CD4-positive, alpha-beta T cell (primary cell): ENCODE results near the gene BCL11B. TPM values are rescaled to one million over a fixed set of nuclear protein-coding genes. Genes with fewer than 3 reads are reported as not detected.

Experiments used
- ATAC-seq: fragments of 200-7000 bp; cut with Tn5 transposase; one replicate; pipeline ENCODE4 v1.10.0; 2022; ENCODE audit warnings: mild to moderate bottlenecking; ENCODE audit not compliant: poor library complexity
- CTCF ChIA-PET: fragments of 350-600 bp; sonication (Branson Sonifier 250); formaldehyde crosslinking; loops from one replicate; lab custom pipeline; 2021; ENCODE audit warnings: antibody characterized with exemption, inconsistent platforms; lab: Charles Lee
- POLR2A ChIA-PET: fragments of 350-600 bp; sonication (Branson Sonifier 250); formaldehyde crosslinking; loops from one replicate; lab custom pipeline; 2021; ENCODE audit warnings: antibody characterized with exemption, inconsistent platforms; lab: Charles Lee
- DNase-seq, 14 experiments: peaks; one replicate each; pipeline ENCODE4 v3.0.0-alpha.2; 2013 to 2020; ENCODE audit warnings: mixed read lengths in 2 of 14
- H3K27ac ChIP-seq, 2 donors: one replicate each; pipeline versions ENCODE4 v1.5.1 to v1.7.0; 2013; ENCODE audit warnings: low read length in 2 of 2, low read depth in 1 of 2, mild to moderate bottlenecking in 1 of 2
- H3K27me3 ChIP-seq, 2 experiments: 1 replicate in 1 of 2; 2 replicates in 1 of 2; pipeline versions ENCODE4 v1.6.1 to v1.7.0; 2013; ENCODE audit warnings: low read length in 2 of 2, control low read depth in 1 of 2, mild to moderate bottlenecking in 1 of 2, moderate library complexity in 1 of 2; ENCODE audit not compliant: insufficient read depth in 2 of 2, control insufficient read depth in 1 of 2
- H3K36me3 ChIP-seq: one replicate; pipeline ENCODE4 v1.6.1; 2013; ENCODE audit warnings: low read length, control low read depth; ENCODE audit not compliant: insufficient read depth
- H3K4me1 ChIP-seq: one replicate; pipeline ENCODE4 v1.6.1; 2013; ENCODE audit warnings: low read length, control low read depth; ENCODE audit not compliant: insufficient read depth
- H3K4me3 ChIP-seq: one replicate; pipeline ENCODE4 v1.5.1; 2013; ENCODE audit warnings: mild to moderate bottlenecking, low read length, moderate library complexity
- H3K9me3 ChIP-seq, 2 experiments: 1 replicate in 1 of 2; 2 replicates in 1 of 2; pipeline versions ENCODE4 v1.6.1 to v1.7.0; 2013; ENCODE audit warnings: low read length in 2 of 2, mild to moderate bottlenecking in 2 of 2, control low read depth in 1 of 2, moderate library complexity in 1 of 2; ENCODE audit not compliant: control insufficient read depth in 1 of 2, insufficient read depth in 1 of 2
- H3K27ac Mint-ChIP-seq: one replicate; pipeline ENCODE4 v1.8.0; 2020; ENCODE audit warnings: mixed read lengths
- H3K27me3 Mint-ChIP-seq: one replicate; pipeline ENCODE4 v1.8.0; 2021; ENCODE audit warnings: mixed read lengths
- H3K36me3 Mint-ChIP-seq: one replicate; pipeline ENCODE4 v1.8.0; 2021; ENCODE audit warnings: low read depth, mixed read lengths
- H3K4me1 Mint-ChIP-seq: one replicate; pipeline ENCODE4 v1.8.0; 2021; ENCODE audit warnings: low read depth, mixed read lengths
- H3K4me3 Mint-ChIP-seq: one replicate; pipeline ENCODE4 v1.8.0; 2020; ENCODE audit warnings: mild to moderate bottlenecking, mixed read lengths
- H3K9me3 Mint-ChIP-seq: one replicate; pipeline ENCODE4 v1.8.0; 2020; ENCODE audit warnings: mixed read lengths
- intact Hi-C, 2 experiments: fragments of 100-400 bp; cut with DNase I in 1 of 2; cut with micrococcal nuclease in 1 of 2; formaldehyde crosslinking; loops; one replicate each; pipeline versions ENCODE4 v1.15.1 to v1.9.0; 2023 to 2025; cut with DNase I, micrococcal nuclease
- total RNA-seq, 174 experiments: library from RNA in 2 of 174; stranded (reverse) in 2 of 174; gene quantifications; one replicate each; pipeline ENCODE4 v1.2.3 and lab custom pipeline; 2021 to 2026
- TF ChIP-seq, protein P1 (sequence below): fragments of 200-600 bp; IDR thresholded peaks from one replicate; pipeline ENCODE4 v1.8.0; 2022; ENCODE audit warnings: antibody characterized with exemption, mild to moderate bottlenecking

BCL11B gene
- total RNA-seq, 2 experiments from 2014 or later = 244 to 254 TPM

DNA sequence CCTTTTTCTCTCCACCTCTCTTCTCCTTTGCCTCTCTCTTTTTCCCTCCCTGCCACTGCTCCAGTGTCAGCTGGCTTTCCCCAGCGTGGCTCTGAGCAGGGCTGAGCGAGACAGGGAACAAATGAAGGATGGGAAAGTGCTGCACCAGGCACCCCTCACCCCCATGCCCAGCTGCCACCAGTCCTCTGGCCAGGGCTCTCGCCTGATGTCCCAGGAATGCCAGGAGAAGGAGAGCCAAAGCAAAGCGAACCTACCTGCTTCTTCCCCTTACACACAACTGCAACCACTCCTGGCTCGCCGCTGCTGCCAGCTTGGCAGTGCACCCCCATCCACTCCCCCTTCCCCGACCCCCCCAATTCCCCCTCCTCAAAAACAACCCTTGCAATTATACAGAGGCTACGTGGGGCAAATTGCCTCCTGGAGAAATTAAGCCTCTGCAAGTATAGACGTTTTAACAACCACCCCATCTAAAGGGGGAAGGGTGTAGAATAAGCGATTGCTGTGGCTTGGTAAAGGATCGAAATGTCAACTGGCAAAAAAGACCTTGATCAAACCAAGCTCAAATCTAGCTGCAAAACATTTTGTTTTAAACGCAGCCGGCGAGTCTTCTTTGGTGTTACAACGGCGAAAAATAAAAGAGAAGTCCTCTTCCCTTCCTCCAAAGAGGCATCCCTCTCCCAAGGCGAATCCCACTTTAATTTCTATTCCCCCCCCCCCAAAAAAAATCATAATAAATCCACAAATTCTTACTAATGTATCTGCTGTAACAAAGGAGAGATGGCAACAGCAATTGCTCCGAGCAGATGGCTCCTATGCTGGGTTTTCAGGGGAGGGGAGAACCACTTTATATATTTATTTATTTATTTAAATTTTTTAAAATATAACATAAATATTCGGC, 2.9 kb downstream of the BCL11B start:
- no peaks in the 10 kb centered on the region for H3K27me3 ChIP-seq
- DNase-seq (peak in 5 of 14 experiments; percentile 32 to 53 (median 42)), ATAC-seq (no peak)
- H3K27ac Mint-ChIP-seq = peak overlapping the region; percentile 99
- H3K36me3 ChIP-seq = peaks cover 14% of the 10 kb centered on the region
- H3K27me3 Mint-ChIP-seq = peaks cover 5% of the 10 kb centered on the region
- H3K9me3 Mint-ChIP-seq = no peaks in the 10 kb centered on the region
- intact Hi-C loops = loop anchor here (5.0 to 10.0 kb wide), 6 partner anchors 37 to 1277 kb away; no protein-coding TSS in a partner anchor
- peaks cover 78% of the 10 kb centered on the region for H3K36me3 Mint-ChIP-seq
- no peaks in the 10 kb centered on the region for H3K9me3 ChIP-seq
- H3K4me3 Mint-ChIP-seq = peak overlapping the region; percentile 100
- peaks cover 47% of the 10 kb centered on the region for H3K4me1 ChIP-seq
- peaks cover 51% of the 10 kb centered on the region for H3K4me1 Mint-ChIP-seq
- ChIA-PET CTCF (interaction anchor here (1.0 to 11.0 kb wide), 7 partner anchors 8 to 1290 kb away, joined by 3 to 179 read pairs (median 17); no protein-coding TSS in a partner anchor), POLR2A (interaction anchor here (0.6 to 64.5 kb wide), 21 partner anchors 8 to 1667 kb away, joined by 3 to 4389 read pairs (median 5); no protein-coding TSS in a partner anchor)
- peak overlapping the region; percentile 71 to 73 for H3K27ac ChIP-seq
- TF ChIP-seq, protein P1, sequence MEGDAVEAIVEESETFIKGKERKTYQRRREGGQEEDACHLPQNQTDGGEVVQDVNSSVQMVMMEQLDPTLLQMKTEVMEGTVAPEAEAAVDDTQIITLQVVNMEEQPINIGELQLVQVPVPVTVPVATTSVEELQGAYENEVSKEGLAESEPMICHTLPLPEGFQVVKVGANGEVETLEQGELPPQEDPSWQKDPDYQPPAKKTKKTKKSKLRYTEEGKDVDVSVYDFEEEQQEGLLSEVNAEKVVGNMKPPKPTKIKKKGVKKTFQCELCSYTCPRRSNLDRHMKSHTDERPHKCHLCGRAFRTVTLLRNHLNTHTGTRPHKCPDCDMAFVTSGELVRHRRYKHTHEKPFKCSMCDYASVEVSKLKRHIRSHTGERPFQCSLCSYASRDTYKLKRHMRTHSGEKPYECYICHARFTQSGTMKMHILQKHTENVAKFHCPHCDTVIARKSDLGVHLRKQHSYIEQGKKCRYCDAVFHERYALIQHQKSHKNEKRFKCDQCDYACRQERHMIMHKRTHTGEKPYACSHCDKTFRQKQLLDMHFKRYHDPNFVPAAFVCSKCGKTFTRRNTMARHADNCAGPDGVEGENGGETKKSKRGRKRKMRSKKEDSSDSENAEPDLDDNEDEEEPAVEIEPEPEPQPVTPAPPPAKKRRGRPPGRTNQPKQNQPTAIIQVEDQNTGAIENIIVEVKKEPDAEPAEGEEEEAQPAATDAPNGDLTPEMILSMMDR = no peak
- H3K4me3 ChIP-seq = peak overlapping the region; percentile 97

DNA sequence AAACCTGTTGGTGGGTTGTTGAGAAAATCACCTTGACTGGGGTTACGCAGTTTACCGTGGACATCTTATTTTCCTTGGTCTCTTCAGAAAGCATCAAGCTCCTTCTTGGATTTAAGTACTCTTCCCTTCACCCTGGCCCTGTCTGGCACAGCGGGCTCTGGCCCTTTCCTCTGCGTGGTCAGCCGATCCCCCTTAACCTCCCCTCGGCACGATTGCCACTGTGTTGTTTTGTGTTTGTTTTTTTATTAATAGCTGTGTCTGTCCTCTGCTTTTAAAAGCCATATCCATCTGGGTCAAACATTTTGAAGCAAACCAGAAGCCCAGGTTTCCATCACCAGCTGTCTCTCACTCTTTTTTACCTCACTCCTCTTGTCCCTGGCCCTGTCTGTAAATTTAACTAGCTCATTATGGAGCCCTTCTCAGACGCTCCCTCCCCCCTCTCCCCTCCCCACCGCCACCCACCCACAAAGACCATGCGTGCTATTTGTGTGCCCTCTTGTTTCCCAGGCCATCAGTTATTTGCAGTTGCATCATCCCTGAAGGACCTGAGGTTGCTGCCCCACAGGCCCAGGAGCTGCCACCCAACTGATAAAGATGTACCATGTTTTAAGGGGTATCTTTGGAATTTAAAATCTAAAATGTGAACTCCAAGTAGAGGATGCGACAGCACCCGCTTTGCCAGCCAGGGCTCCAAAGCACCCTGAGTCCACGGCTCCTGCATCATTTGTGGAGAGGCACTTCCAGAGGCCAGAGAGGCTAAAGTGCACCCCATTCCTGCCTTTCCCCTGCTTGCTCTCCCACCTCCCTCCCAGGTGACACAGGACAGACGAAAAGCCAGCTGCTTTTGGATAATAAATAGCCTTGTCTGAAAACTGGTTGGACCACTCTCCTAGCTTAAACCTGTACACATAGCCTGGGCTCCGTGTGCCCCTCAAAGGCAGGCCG, 3.9 kb downstream of the BCL11B start:
- peak overlapping the region; percentile 97 for H3K4me3 ChIP-seq
- peak overlapping the region; percentile 71 to 73 for H3K27ac ChIP-seq
- H3K36me3 Mint-ChIP-seq = peaks cover 85% of the 10 kb centered on the region

More for the DNA sequence above, 3.9 kb downstream of the BCL11B start:
- peaks cover 18% of the 10 kb centered on the region for H3K36me3 ChIP-seq
- ATAC-seq = no peak
- H3K27me3 ChIP-seq = no peaks in the 10 kb centered on the region
- ChIA-PET POLR2A (interaction anchor here (0.6 to 64.5 kb wide), 24 partner anchors 7 to 1666 kb away, joined by 3 to 4389 read pairs (median 5); no protein-coding TSS in a partner anchor), CTCF (interaction anchor here (0.7 to 11.0 kb wide), 12 partner anchors 26 to 1289 kb away, joined by 3 to 179 read pairs (median 16); no protein-coding TSS in a partner anchor)
- Mint-ChIP-seq H3K27me3 (peaks cover 5% of the 10 kb centered on the region), H3K4me3 (peak overlapping the region; percentile 100), H3K4me1 (peaks cover 59% of the 10 kb centered on the region), H3K27ac (peak overlapping the region; percentile 99), H3K9me3 (no peaks in the 10 kb centered on the region)
- H3K9me3 ChIP-seq = no peaks in the 10 kb centered on the region
- DNase-seq = peak in 7 of 14 experiments; percentile 31 to 62 (median 53)
- TF ChIP-seq, protein P1 = no peak
- intact Hi-C loops = loop anchor here (2.0 to 10.0 kb wide), 10 partner anchors 36 to 1289 kb away; no protein-coding TSS in a partner anchor
- peaks cover 47% of the 10 kb centered on the region for H3K4me1 ChIP-seq
